GM18511 (cell line): ENCODE data around the gene PCDHGB7.
"Not testable (repeated sequence)": the region's sequence is repeated elsewhere in the genome, so short reads cannot be mapped to it uniquely, and the experiment has no call there.

Experiments used
- ATAC-seq: cut with Tn5 transposase; IDR thresholded peaks from one replicate; pipeline ENCODE4 v1.9.1; 2021; ENCODE audit warnings: mild to moderate bottlenecking, moderate library complexity; ENCODE audit not compliant: unreplicated experiment

Gene PCDHGB7

GRCh38 chr5:141417494-141418172, at the start of gene PCDHGB7:
TSS of gene PCDHGB7 (plus strand) at chr5:141417677. CDS start at chr5:141417860, 183 bp downstream.
- ATAC-seq, result peak; percentile 57

- no peak for ATAC-seq
Observed at GRCh38 chr5:141369994-141370848, 47.3 kb upstream of the PCDHGB7 start, which contains the start of gene PCDHGB3. TSS of gene PCDHGB3 (plus strand) at chr5:141370242. CDS start at chr5:141370395, 153 bp downstream.

GRCh38 chr5:141371572-141372475, 45.7 kb upstream of the PCDHGB7 start:
- ATAC-seq, result no peak

GRCh38 chr5:141373673-141374317, 43.7 kb upstream of the PCDHGB7 start, which contains the start of gene PCDHGA6:
TSS of gene PCDHGA6 (plus strand) at chr5:141373891. CDS start at chr5:141374084, 193 bp downstream.
- ATAC-seq, result no peak

- ATAC-seq, result no peak
Observed at GRCh38 chr5:141374627-141375026, 42.9 kb upstream of the PCDHGB7 start.

- ATAC-seq, result not testable (repeated sequence)
Observed at GRCh38 chr5:141375444-141376155, 41.9 kb upstream of the PCDHGB7 start.

GRCh38 chr5:141382469-141383294, 34.8 kb upstream of the PCDHGB7 start, which contains the start of gene PCDHGA7:
TSS of gene PCDHGA7 (plus strand) at chr5:141382742. CDS start at chr5:141382900, 158 bp downstream.
- ATAC-seq, result no peak

- no peak for ATAC-seq
Observed at GRCh38 chr5:141383345-141383744, 34.1 kb upstream of the PCDHGB7 start.

GRCh38 chr5:141384471-141385267, 32.8 kb upstream of the PCDHGB7 start:
- ATAC-seq, result no peak

GRCh38 chr5:141387557-141388311, 29.7 kb upstream of the PCDHGB7 start, which contains the start of gene PCDHGB4:
TSS of gene PCDHGB4 (plus strand) at chr5:141387698. CDS start at chr5:141387885, 187 bp downstream.
- peak; percentile 97 for ATAC-seq

- ATAC-seq, result no peak
Observed at GRCh38 chr5:141388661-141389060, 28.8 kb upstream of the PCDHGB7 start.

- ATAC-seq, result no peak
Observed at GRCh38 chr5:141389153-141390042, 28.1 kb upstream of the PCDHGB7 start.

GRCh38 chr5:141392429-141393198, 24.9 kb upstream of the PCDHGB7 start, which contains the start of gene PCDHGA8:
TSS of gene PCDHGA8 (plus strand) at chr5:141392633. CDS start at chr5:141392814, 181 bp downstream.
- no peak for ATAC-seq

- ATAC-seq, result no peak
Observed at GRCh38 chr5:141393267-141393666, 24.2 kb upstream of the PCDHGB7 start.
